K562 (cell line): ENCODE data around the gene VPS4B.

Experiments used
- CBX5 ChIP-seq: IDR thresholded peaks from 2 replicates; pipeline ENCODE4 v1.6.1; 2014; ENCODE audit warnings: low read depth, borderline replicate concordance
- E2F8 ChIP-seq: fragments of 450-650 bp; IDR thresholded peaks from 2 replicates; pipeline ENCODE4 v1.7.1; 2018; ENCODE audit warnings: mild to moderate bottlenecking, low read depth; ENCODE audit not compliant: partially characterized antibody
- EHMT2 ChIP-seq: fragments of 450-650 bp; IDR thresholded peaks from 2 replicates; pipeline ENCODE4 v1.6.1; 2018; ENCODE audit warnings: antibody characterized with exemption
- PHF8 ChIP-seq: fragments of 200-600 bp; sonication (generic); IDR thresholded peaks from 2 replicates; pipeline ENCODE4 v1.6.1; 2012; ENCODE audit warnings: mixed run types, mild to moderate bottlenecking, inconsistent platforms, low read length, moderate library complexity, borderline replicate concordance
- POLR2AphosphoS2 ChIP-seq: IDR thresholded peaks from 2 replicates; pipeline ENCODE4 v1.6.1; 2012; ENCODE audit warnings: low read length, improper control_type of control experiment
- RBBP5 ChIP-seq: fragments of 200-600 bp; sonication (generic); IDR thresholded peaks from 2 replicates; pipeline ENCODE4 v1.6.1; 2012; ENCODE audit warnings: borderline replicate concordance, mild to moderate bottlenecking, low read length, control low read depth, inconsistent platforms; ENCODE audit not compliant: insufficient read depth, poor library complexity, severe bottlenecking
- SP1 ChIP-seq: sonication (generic); formaldehyde crosslinking; IDR thresholded peaks from 2 replicates; pipeline ENCODE4 v1.8.1; 2022; ENCODE audit warnings: mild to moderate bottlenecking, missing genetic modification reagents
- SREBF2 ChIP-seq: sonication (generic); formaldehyde crosslinking; IDR thresholded peaks from 2 replicates; pipeline ENCODE4 v1.4.0; 2020; ENCODE audit warnings: mild to moderate bottlenecking, missing genetic modification reagents
- ZNF639 ChIP-seq, 2 experiments: fragments of 200-800 bp in 1 of 2; sonication (Bioruptor generic) in 1 of 2; sonication (generic) in 1 of 2; formaldehyde crosslinking in 1 of 2; IDR thresholded peaks in 1 of 2; conservative IDR thresholded peaks in 1 of 2; 2 replicates each; pipeline versions ENCODE4 v1.5.0 to v1.6.1; 2016 to 2020; ENCODE audit warnings: missing compliant biosample characterization in 1 of 2, missing genetic modification characterization in 1 of 2, missing genetic modification reagents in 1 of 2
- TF ChIP-seq, protein P1 (sequence below), 2 experiments: IDR thresholded peaks; 2 replicates each; pipeline ENCODE4 v1.6.1; 2012; ENCODE audit warnings: improper control_type of control experiment in 2 of 2, low read depth in 2 of 2, low read length in 2 of 2, borderline replicate concordance in 1 of 2
- TF ChIP-seq, protein P2 (sequence below): sonication (generic); formaldehyde crosslinking; IDR thresholded peaks from 2 replicates; pipeline ENCODE4 v1.8.1; 2022; ENCODE audit warnings: missing genetic modification reagents
- TF ChIP-seq, protein P3 (sequence below), 3 experiments: IDR thresholded peaks in 2 of 3; conservative IDR thresholded peaks in 1 of 3; 2 replicates each; pipeline ENCODE4 v1.5.1; 2011 to 2012; ENCODE audit warnings: low read length in 3 of 3, mild to moderate bottlenecking in 3 of 3, control low read depth in 2 of 3, improper control_type of control experiment in 1 of 3, inconsistent platforms in 1 of 3, low read depth in 1 of 3, mixed read lengths in 1 of 3, moderate library complexity in 1 of 3; ENCODE audit not compliant: insufficient read depth in 2 of 3

DNA sequence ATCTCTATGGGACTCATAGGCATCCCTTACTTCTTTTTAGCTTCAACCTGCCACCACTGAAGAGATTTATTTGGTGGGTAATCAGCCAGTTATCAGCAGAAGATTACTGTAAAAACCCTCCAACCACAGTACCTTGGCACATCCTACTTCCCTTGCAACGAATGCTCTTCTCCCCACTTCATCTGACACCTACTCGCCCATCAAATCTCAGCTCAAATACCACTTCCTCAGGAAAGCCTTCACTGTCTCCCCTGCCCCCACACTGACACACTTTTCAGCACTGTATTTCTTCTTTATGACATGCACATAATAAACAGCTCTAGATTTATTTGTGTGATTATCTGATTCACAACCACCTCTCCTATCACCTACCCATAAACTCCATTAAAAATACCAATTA is 58.3 kb downstream of the VPS4B start:
- TF ChIP-seq SP1 (CRISPR knock-in tag) = no peak
- TF ChIP-seq EHMT2 = no peak
- no peak for TF ChIP-seq E2F8
- TF ChIP-seq, protein P1, sequence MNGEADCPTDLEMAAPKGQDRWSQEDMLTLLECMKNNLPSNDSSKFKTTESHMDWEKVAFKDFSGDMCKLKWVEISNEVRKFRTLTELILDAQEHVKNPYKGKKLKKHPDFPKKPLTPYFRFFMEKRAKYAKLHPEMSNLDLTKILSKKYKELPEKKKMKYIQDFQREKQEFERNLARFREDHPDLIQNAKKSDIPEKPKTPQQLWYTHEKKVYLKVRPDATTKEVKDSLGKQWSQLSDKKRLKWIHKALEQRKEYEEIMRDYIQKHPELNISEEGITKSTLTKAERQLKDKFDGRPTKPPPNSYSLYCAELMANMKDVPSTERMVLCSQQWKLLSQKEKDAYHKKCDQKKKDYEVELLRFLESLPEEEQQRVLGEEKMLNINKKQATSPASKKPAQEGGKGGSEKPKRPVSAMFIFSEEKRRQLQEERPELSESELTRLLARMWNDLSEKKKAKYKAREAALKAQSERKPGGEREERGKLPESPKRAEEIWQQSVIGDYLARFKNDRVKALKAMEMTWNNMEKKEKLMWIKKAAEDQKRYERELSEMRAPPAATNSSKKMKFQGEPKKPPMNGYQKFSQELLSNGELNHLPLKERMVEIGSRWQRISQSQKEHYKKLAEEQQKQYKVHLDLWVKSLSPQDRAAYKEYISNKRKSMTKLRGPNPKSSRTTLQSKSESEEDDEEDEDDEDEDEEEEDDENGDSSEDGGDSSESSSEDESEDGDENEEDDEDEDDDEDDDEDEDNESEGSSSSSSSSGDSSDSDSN (IDR thresholded peaks at IDR 0.05; ENCODE audit: borderline replicate concordance in 1 of 2, low read depth in 2 of 2, low read length in 2 of 2) = no peak
- TF ChIP-seq POLR2AphosphoS2 = no peak
- TF ChIP-seq SREBF2 (CRISPR knock-in tag) = no peak
- TF ChIP-seq, protein P2, sequence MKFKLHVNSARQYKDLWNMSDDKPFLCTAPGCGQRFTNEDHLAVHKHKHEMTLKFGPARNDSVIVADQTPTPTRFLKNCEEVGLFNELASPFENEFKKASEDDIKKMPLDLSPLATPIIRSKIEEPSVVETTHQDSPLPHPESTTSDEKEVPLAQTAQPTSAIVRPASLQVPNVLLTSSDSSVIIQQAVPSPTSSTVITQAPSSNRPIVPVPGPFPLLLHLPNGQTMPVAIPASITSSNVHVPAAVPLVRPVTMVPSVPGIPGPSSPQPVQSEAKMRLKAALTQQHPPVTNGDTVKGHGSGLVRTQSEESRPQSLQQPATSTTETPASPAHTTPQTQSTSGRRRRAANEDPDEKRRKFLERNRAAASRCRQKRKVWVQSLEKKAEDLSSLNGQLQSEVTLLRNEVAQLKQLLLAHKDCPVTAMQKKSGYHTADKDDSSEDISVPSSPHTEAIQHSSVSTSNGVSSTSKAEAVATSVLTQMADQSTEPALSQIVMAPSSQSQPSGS (CRISPR knock-in tag) = no peak
- TF ChIP-seq, protein P3, sequence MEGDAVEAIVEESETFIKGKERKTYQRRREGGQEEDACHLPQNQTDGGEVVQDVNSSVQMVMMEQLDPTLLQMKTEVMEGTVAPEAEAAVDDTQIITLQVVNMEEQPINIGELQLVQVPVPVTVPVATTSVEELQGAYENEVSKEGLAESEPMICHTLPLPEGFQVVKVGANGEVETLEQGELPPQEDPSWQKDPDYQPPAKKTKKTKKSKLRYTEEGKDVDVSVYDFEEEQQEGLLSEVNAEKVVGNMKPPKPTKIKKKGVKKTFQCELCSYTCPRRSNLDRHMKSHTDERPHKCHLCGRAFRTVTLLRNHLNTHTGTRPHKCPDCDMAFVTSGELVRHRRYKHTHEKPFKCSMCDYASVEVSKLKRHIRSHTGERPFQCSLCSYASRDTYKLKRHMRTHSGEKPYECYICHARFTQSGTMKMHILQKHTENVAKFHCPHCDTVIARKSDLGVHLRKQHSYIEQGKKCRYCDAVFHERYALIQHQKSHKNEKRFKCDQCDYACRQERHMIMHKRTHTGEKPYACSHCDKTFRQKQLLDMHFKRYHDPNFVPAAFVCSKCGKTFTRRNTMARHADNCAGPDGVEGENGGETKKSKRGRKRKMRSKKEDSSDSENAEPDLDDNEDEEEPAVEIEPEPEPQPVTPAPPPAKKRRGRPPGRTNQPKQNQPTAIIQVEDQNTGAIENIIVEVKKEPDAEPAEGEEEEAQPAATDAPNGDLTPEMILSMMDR (IDR thresholded peaks at IDR 0.05 in 2 of 3, conservative IDR thresholded peaks at IDR 0.05 in 1 of 3; ENCODE audit: insufficient read depth in 2 of 3, low read depth in 1 of 3, low read length in 3 of 3) = no peak
- no peak for TF ChIP-seq RBBP5
- no peak for TF ChIP-seq CBX5
- TF ChIP-seq ZNF639 (CRISPR knock-in tag; conservative IDR thresholded peaks at IDR 0.05 in 1 of 2, IDR thresholded peaks at IDR 0.05 in 1 of 2) = no peak
- TF ChIP-seq PHF8 = no peak
